ENCODE results near the gene CEMIP2.

The CEMIP2 gene

DNA sequence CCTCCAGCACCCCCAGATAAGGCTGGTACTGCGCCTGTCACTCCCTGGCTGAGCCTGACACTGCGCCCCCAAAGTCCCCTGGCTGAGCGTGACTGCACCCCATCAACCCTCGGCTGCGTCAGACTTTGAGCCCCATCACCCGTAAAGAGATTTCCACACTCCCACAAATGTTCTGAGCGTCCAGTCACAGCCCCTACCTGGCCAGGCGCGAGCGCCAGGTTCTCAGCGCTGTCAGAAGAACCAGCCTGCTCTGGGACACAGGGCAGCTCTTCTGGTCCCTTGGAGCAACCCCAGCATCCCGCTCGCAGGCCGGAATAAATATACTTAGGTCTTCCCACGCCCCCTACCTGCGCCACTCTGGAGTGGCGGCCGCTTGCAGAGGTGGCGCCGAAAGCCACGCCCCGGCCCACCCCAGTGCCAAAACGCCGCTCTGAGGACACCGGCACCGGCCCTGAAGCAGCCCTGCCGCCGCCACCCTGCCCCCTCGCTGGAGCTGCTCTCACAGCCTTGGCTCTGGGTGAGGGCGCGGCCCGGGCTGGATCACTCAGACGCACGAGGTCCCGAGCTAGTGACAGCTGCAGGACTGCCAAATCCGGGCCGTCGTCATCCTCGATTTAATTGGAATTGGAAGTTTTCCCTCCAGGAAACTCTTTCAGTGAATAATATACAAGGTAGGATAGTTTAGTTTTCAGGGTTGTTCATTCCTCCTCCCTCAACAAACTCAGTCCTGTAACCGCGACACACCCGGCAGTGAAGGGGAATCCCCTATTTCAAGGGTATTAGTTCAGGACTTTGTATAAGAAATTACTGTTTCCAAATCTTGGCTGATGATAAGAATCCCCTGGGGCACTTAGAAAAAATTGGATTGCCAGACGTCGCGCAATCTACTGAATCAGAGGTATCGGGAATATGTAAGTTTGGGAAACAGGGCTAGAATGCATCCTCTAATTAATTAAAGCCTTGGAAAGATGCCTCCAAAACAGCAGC is 1.2 kb upstream of the CEMIP2 start:
- TF ChIP-seq, protein P1, sequence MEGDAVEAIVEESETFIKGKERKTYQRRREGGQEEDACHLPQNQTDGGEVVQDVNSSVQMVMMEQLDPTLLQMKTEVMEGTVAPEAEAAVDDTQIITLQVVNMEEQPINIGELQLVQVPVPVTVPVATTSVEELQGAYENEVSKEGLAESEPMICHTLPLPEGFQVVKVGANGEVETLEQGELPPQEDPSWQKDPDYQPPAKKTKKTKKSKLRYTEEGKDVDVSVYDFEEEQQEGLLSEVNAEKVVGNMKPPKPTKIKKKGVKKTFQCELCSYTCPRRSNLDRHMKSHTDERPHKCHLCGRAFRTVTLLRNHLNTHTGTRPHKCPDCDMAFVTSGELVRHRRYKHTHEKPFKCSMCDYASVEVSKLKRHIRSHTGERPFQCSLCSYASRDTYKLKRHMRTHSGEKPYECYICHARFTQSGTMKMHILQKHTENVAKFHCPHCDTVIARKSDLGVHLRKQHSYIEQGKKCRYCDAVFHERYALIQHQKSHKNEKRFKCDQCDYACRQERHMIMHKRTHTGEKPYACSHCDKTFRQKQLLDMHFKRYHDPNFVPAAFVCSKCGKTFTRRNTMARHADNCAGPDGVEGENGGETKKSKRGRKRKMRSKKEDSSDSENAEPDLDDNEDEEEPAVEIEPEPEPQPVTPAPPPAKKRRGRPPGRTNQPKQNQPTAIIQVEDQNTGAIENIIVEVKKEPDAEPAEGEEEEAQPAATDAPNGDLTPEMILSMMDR (IDR thresholded peaks at IDR 0.05) = peak; percentile 53

DNA sequence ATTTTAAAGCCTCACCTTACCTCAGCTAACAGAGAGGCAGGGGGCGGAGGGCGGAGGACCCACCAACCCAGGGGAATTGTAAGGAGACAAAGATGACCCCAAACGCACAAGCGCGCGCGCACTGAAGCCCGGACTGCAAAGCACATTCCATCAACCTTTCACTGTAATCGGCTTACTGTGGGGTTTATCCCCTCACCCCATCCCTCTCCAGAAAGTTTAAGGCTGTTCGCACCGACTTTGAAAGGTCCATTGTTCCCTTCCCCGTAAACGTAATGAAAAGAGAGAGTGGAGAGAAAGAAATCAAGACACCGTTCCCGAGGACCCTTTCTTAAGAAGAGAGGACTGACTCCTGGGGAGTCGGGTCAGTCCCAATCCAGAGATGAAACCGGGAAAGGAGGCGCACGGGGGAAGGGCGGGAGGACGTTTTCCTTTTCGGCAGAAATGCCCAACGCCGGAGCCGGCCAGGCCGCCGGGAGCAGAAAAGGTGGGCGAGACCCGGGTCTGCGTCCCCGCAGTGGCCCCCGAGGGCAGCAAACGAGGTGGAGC is 464 bp downstream of the CEMIP2 start:
- TF ChIP-seq, protein P1 (IDR thresholded peaks at IDR 0.05) = no peak

DNA sequence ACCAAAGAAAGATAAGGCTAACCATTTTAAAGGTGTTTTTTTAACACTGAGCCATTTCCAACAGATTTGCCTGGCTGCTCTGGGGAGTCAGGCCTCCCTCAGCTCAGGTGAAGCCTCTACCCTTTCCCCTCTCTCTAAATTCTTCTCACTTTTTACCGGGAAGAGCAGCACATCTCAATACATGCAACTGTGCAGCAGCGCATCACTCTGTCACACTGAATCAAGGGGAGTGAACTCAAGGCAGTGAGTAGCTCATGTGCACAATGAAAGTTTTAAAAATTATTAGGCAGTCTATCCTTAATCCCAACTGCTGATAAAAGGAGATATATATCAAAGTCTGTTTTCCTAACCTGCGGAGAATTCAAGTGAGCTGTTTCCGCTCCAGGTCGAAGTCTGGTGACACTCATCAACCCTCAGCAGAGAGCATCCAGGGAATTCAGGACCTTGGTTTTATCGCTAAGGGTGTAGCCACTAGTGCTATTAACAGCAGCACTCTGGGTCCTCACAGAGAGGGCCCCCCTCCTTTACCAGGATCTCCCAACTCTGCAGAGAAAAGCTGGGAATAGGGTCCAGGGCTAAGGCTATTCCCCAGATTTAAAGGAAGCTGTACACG is 1.0 kb downstream of the CEMIP2 start:
- TF ChIP-seq, protein P1 (IDR thresholded peaks at IDR 0.05) = no peak

DNA sequence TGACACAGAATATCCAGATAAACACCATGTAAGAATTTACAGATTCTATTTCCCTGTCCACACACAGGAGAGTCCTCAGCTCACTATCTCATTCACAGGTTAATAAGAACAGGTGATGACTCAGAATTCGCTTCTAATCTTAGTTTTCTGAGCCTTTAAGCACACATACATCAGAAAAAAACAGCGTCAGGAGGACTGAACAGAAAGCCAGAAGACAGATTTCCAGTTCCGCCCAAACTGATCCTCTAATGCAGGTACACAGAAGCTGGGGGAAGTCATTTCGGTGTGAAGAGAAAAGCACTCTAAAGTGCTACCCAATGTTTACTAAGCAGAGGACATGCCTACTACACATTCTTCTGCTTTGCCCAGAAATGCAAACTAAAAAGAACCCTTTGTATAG is 1.6 kb downstream of the CEMIP2 start:
- TF ChIP-seq, protein P1 (IDR thresholded peaks at IDR 0.05) = no peak

DNA sequence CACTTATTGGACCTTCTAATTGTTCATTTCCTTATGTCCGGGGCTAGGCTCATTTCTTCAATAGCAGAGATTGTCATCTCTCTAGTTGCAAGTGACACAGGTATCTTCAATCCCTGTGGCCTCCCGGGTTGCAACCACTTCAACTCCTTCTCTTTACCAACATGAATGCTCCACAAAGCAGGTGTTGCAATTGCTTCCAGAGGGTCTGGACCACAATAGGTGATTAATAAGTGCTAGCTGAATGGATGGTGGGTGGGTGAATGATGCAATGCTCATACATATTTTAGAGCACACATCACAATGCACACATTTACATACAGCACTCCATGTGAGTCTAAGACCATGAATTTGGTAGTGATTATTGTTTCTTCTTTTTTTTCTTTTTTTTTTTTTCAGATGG is 2.6 kb downstream of the CEMIP2 start:
- TF ChIP-seq, protein P1 (IDR thresholded peaks at IDR 0.05) = no peak

DNA sequence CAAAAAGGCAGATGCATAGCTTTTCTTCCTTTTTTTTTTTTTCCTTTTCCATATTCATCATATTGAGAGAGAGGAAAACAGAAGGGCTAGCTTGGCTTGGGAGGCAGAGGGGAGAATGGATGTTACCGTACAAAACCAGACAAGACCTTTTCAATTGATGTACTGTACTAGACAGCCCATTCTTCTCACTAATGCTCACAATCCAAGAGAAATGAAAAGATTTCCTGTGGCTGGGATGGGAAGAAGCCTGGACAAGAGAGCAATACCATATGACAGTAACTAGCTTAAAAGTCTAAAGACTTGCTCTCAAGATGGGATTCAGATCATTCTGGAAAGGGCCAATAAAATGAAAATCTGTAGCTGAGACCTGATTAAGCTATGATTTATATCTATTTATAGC is 3.4 kb downstream of the CEMIP2 start:
- TF ChIP-seq, protein P1 (IDR thresholded peaks at IDR 0.05) = no peak

DNA sequence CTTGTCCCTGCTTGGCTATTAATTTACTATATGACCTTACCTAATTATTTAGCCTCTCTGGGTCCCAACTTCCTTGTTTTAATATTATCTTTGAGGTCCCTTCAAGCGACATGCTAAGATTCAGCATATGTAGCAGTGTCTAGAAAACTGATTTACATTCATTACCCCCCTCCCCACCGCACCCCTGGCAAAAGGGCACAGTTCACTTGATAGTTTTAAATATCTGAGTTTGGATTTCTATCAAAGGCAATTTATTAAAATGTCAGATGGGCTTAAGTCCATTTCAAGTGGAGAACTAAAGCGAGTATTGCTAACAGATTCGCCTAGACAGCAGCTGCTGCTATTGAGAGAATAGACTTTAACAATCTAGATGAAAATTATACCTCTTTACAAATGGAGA is 3.9 kb downstream of the CEMIP2 start:
- TF ChIP-seq, protein P1 (IDR thresholded peaks at IDR 0.05) = no peak
